ENCODE measurements around the gene OR51S1.
"Not testable (repeated sequence)": the region's sequence is repeated elsewhere in the genome, so short reads cannot be mapped to it uniquely, and the experiment has no call there.

The OR51S1 gene

GRCh38 chr11:4830909-4831308 is 18.1 kb downstream of the OR51S1 start:
- no peaks in the 10 kb centered on the region for H3K9me3 Mint-ChIP-seq
- peaks cover 2% of the 10 kb centered on the region for H3K27me3 Mint-ChIP-seq
- no peaks in the 10 kb centered on the region for H3K4me1 Mint-ChIP-seq
- no peaks in the 10 kb centered on the region for H3K36me3 Mint-ChIP-seq
- H3K27ac Mint-ChIP-seq = no peak overlapping the region
- no peak overlapping the region for H3K4me3 Mint-ChIP-seq

DNA sequence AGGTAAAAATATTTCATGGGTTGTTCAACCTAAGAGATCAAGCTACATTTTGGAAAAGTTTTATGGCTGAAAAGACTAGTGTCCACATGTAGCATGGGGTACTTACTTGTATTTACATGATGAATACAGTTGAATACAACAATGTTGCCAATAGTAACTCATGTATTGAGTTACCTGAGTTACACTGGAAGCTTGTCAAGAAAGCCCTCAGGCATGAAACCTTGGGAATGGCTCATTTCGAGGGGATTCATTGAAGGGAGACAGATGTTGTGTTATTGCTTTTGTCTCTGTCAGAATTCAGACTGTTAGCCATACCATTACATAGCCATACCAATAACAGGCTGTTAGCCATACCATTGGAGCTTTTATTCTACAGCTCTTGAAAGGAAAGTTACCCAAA is 18.7 kb downstream of the OR51S1 start:
- Mint-ChIP-seq H3K27me3 (peaks cover 2% of the 10 kb centered on the region), H3K9me3 (no peaks in the 10 kb centered on the region), H3K4me1 (no peaks in the 10 kb centered on the region), H3K27ac (no peak overlapping the region), H3K36me3 (no peaks in the 10 kb centered on the region), H3K4me3 (no peak overlapping the region)

- H3K27me3 Mint-ChIP-seq = peaks cover 6% of the 10 kb centered on the region
- H3K27ac Mint-ChIP-seq = no peak overlapping the region
- no peaks in the 10 kb centered on the region for H3K36me3 Mint-ChIP-seq
- H3K4me1 Mint-ChIP-seq = no peaks in the 10 kb centered on the region
- no peak overlapping the region for H3K4me3 Mint-ChIP-seq
- no peaks in the 10 kb centered on the region for H3K9me3 Mint-ChIP-seq
Observed at GRCh38 chr11:4826425-4826824, 22.6 kb downstream of the OR51S1 start.

DNA sequence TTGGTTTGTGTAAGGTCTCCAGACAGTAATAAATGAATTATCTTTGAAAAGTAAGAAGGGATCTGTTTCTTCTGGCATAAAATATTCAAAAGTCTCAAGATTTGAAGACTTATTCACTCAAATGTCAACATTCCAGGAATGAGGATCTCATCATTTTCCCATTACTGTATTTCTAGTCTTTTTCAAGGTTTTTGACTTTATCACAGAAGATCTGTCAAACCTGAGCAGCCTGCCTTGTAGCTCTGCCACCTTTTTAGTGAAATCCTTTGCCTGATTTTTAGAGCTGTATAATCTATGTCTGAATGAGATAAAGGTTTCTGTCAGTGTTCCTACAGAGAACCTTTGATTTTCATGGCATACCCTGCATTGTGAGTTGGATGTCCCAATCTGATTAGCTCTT is 23.9 kb downstream of the OR51S1 start:
- H3K27me3 Mint-ChIP-seq = peaks cover 6% of the 10 kb centered on the region
- no peaks in the 10 kb centered on the region for H3K36me3 Mint-ChIP-seq
- H3K27ac Mint-ChIP-seq = no peak overlapping the region
- H3K4me3 Mint-ChIP-seq = no peak overlapping the region
- H3K4me1 Mint-ChIP-seq = no peaks in the 10 kb centered on the region
- no peaks in the 10 kb centered on the region for H3K9me3 Mint-ChIP-seq

GRCh38 chr11:4821021-4821420 is 28.0 kb downstream of the OR51S1 start, which contains the start of gene OR51F2:
Gene OR51F2, plus strand, starts transcription at chr11:4821321. Its CDS starts 101 bp downstream, at chr11:4821422.
- H3K27me3 Mint-ChIP-seq = peaks cover 10% of the 10 kb centered on the region
- H3K27ac Mint-ChIP-seq = no peak within 1 kb of the TSS
- no peaks in the 10 kb centered on the region for H3K9me3 Mint-ChIP-seq
- no peak within 1 kb of the TSS for H3K4me3 Mint-ChIP-seq
- no peaks in the 10 kb centered on the region for H3K4me1 Mint-ChIP-seq
- no peaks in the 10 kb centered on the region for H3K36me3 Mint-ChIP-seq

DNA sequence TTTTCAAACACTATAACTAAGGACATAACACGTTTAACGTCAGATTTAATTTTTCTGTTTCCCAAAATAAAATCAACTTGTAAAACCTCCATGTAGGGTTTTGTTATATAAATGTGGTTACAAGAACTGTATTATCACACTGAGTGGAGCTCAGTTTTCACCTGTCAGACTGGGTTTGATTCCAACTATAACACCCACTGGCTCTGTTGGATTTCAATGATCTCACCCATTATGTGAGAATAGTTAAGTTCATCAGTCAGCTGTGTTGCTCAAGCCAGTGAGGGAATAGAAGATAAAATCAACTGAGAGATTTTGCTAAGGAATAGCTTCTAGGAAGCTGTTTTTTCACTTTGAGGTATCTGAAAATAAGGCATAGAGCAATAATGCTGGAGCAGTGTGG is 39.8 kb downstream of the OR51S1 start:
- Mint-ChIP-seq H3K36me3 (no peaks in the 10 kb centered on the region), H3K4me3 (no peak overlapping the region), H3K27me3 (no peaks in the 10 kb centered on the region), H3K4me1 (no peaks in the 10 kb centered on the region), H3K9me3 (no peaks in the 10 kb centered on the region), H3K27ac (no peak overlapping the region)

DNA sequence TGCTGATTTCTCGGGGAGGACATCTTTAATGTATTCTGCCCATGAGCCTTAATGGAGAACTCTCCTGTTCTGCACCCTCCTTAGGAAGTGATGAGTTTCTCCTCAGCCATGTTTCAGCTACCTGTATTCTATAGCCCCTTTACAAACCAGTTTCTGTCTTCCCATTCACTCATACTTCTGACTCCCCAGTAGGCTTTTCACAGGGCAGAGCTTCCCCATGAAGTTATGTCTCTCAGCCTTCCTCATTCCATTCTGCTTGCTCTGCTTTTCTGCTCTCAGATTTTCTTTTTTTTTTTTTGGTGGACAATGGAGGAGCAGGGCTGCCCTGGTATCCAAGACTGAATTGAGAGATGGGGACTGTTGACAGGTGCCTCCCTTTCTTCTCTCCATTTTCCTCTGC is 40.5 kb downstream of the OR51S1 start:
- no peak overlapping the region for H3K27ac Mint-ChIP-seq

DNA sequence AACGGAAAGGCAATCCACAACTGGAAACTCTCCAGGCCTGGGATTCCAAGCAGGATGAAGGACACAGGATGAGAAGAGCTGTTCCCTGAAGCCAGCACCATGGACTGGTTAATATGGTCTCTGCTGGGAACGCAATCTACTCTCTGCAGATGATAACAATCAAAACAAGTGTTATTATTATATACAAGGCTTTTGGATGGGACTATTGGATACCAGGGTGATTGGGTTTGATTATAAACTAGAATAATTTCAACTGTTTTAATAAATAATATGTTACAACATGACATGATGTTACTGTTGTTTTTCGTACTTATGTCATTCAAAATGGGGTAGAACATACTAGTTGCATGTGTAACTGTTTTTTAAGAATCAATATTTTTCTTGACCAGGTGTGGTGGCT is 44.7 kb downstream of the OR51S1 start, which contains the start of gene OR52R1:
Gene OR52R1, minus strand, starts transcription at position 101 of the 400 bp plus-strand sequence. Its CDS starts 0 bp downstream, at position 101.
- H3K9me3 Mint-ChIP-seq = no peaks in the 10 kb centered on the region
- H3K27ac Mint-ChIP-seq = no peak within 1 kb of the TSS
- no peaks in the 10 kb centered on the region for H3K36me3 Mint-ChIP-seq
- no peaks in the 10 kb centered on the region for H3K4me1 Mint-ChIP-seq
- H3K4me3 Mint-ChIP-seq = no peak within 1 kb of the TSS
- H3K27me3 Mint-ChIP-seq = no peaks in the 10 kb centered on the region

More for the DNA sequence above, 40.5 kb downstream of the OR51S1 start:
- H3K9me3 Mint-ChIP-seq = no peaks in the 10 kb centered on the region
- H3K27me3 Mint-ChIP-seq = no peaks in the 10 kb centered on the region
- no peaks in the 10 kb centered on the region for H3K36me3 Mint-ChIP-seq
- H3K4me3 Mint-ChIP-seq = no peak overlapping the region
- no peaks in the 10 kb centered on the region for H3K4me1 Mint-ChIP-seq

GRCh38 chr11:4801316-4801715 is 47.7 kb downstream of the OR51S1 start:
- H3K36me3 Mint-ChIP-seq, H3K27ac Mint-ChIP-seq, H3K27me3 Mint-ChIP-seq, H3K4me1 Mint-ChIP-seq, H3K4me3 Mint-ChIP-seq, H3K9me3 Mint-ChIP-seq: not testable (repeated sequence)

DNA sequence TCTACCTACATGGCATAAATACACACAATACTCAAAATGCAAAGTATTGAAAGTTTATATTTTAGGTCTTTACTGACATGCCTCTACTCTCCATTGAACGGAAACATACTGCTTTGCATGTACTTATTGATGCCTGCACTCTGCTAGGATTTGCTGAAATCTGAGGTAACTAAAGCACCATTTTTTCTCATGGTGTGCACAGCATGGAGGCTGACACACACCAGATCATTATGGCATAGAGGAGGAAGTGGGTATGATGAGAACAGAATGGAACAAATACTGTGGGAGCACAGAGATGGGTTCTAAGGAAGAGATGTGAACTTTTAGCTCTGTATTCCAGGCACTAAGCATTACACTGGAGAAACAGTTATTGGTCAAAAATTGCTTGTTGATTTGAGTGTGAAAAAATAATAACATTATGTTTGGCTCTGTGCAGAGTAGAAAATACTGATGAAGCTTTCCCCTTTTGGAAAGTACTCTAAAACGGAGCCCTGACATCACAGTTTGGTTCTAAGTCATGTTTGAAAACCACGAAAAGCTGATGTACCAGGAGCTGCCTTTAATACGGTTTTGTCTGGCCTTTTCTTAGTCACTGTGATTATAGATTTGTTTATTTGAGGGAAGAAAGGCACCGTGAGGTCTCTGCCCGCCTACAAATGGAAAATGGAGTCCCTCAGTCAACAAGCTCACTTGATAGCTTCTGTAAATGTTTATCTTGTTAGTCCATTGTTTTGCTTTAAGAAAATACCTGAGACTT is 50.4 kb downstream of the OR51S1 start:
- Mint-ChIP-seq H3K4me1 (no peaks in the 10 kb centered on the region), H3K9me3 (no peaks in the 10 kb centered on the region), H3K27me3 (no peaks in the 10 kb centered on the region), H3K27ac (no peak overlapping the region), H3K4me3 (no peak overlapping the region), H3K36me3 (no peaks in the 10 kb centered on the region)
